HEK293 (cell line): Measurements from ENCODE around the gene WDR44.
A peak's percentile ranks its signal among the peaks of the same experiment; 100 is the strongest.

ENCODE experiments used
- CTCF ChIA-PET: fragments of 350-600 bp; formaldehyde crosslinking; extraction: SDS; loops from one replicate; lab custom pipeline; 2021; ENCODE audit warnings: antibody characterized with exemption; lab: Yijun Ruan, JAX
- POLR2A ChIA-PET: fragments of 300-600 bp; formaldehyde crosslinking; extraction: SDS; loops from one replicate; lab custom pipeline; 2020; ENCODE audit warnings: antibody characterized with exemption, inconsistent platforms; lab: Yijun Ruan, JAX
- H3K27ac ChIP-seq: fragments of 200-500 bp; sonication (Bioruptor generic); 2 replicates; pipeline ENCODE4 v1.5.1; 2014; ENCODE audit warnings: low read depth, low read length, control low read depth, inconsistent platforms; ENCODE audit errors: extremely low read depth
- H3K36me3 ChIP-seq, 2 experiments: fragments of 200-500 bp in 1 of 2; sonication (Bioruptor generic) in 1 of 2; 1 replicate in 1 of 2; 2 replicates in 1 of 2; pipeline ENCODE4 v1.5.1; 2014 to 2017; ENCODE audit warnings: inconsistent platforms in 2 of 2, low read length in 2 of 2; ENCODE audit not compliant: control insufficient read depth in 2 of 2, insufficient read depth in 1 of 2
- H3K4me1 ChIP-seq: fragments of 200-500 bp; sonication (Bioruptor generic); 2 replicates; pipeline ENCODE4 v1.5.1; 2014; ENCODE audit warnings: mild to moderate bottlenecking, low read length, inconsistent platforms; ENCODE audit not compliant: control insufficient read depth, insufficient read depth
- H3K4me3 ChIP-seq: 2 replicates; pipeline ENCODE4 v1.5.1; 2011; ENCODE audit warnings: low read depth, mild to moderate bottlenecking, control low read depth, low read length, moderate library complexity
- H3K9me3 ChIP-seq: fragments of 200-500 bp; sonication (Bioruptor generic); 2 replicates; pipeline ENCODE4 v1.5.1; 2014; ENCODE audit warnings: low read depth, low read length, inconsistent platforms; ENCODE audit not compliant: control insufficient read depth, insufficient read depth
- HOXC10 ChIP-seq: sonication (generic); formaldehyde crosslinking; IDR thresholded peaks from 2 replicates; pipeline ENCODE4 v1.8.1; 2023; ENCODE audit warnings: mild to moderate bottlenecking, missing genetic modification reagents
- MZF1 ChIP-seq: fragments of 450-650 bp; formaldehyde crosslinking; IDR thresholded peaks from 2 replicates; pipeline ENCODE4 v1.5.1; 2017; ENCODE audit warnings: missing biosample characterization, missing genetic modification characterization, borderline replicate concordance
- ZBTB20 ChIP-seq: fragments of 450-650 bp; formaldehyde crosslinking; IDR thresholded peaks from 2 replicates; pipeline ENCODE4 v1.5.1; 2016; ENCODE audit warnings: missing biosample characterization, missing genetic modification characterization
- ZFP41 ChIP-seq: fragments of 450-650 bp; formaldehyde crosslinking; IDR thresholded peaks from 2 replicates; pipeline ENCODE4 v1.5.1; 2016; ENCODE audit warnings: missing biosample characterization, missing genetic modification characterization, borderline replicate concordance
- ZNF140 ChIP-seq: fragments of 450-650 bp; formaldehyde crosslinking; IDR thresholded peaks from 2 replicates; pipeline ENCODE4 v1.5.1; 2016; ENCODE audit warnings: missing biosample characterization, missing genetic modification characterization
- ZNF202 ChIP-seq: fragments of 450-650 bp; formaldehyde crosslinking; IDR thresholded peaks from 2 replicates; pipeline ENCODE4 v1.5.1; 2016; ENCODE audit warnings: missing biosample characterization, missing genetic modification characterization, borderline replicate concordance
- ZNF266 ChIP-seq: fragments of 450-650 bp; formaldehyde crosslinking; IDR thresholded peaks from 2 replicates; pipeline ENCODE4 v1.5.1; 2016; ENCODE audit warnings: missing biosample characterization, missing genetic modification characterization, low read depth
- ZNF423 ChIP-seq: fragments of 450-650 bp; formaldehyde crosslinking; IDR thresholded peaks from 2 replicates; pipeline ENCODE4 v1.5.1; 2016; ENCODE audit warnings: missing biosample characterization, missing genetic modification characterization
- ZNF518A ChIP-seq: fragments of 450-650 bp; formaldehyde crosslinking; conservative IDR thresholded peaks from 2 replicates; pipeline ENCODE4 v1.5.1; 2016; ENCODE audit warnings: low read depth, missing biosample characterization, missing genetic modification characterization
- ZNF544 ChIP-seq: fragments of 450-650 bp; formaldehyde crosslinking; IDR thresholded peaks from 2 replicates; pipeline ENCODE4 v1.5.0; 2017; ENCODE audit warnings: missing biosample characterization, missing genetic modification characterization
- ZNF548 ChIP-seq: fragments of 450-650 bp; formaldehyde crosslinking; IDR thresholded peaks from 2 replicates; pipeline ENCODE4 v1.5.1; 2016; ENCODE audit warnings: missing biosample characterization, missing genetic modification characterization
- ZNF639 ChIP-seq: fragments of 450-650 bp; formaldehyde crosslinking; IDR thresholded peaks from 2 replicates; pipeline ENCODE4 v1.5.1; 2016; ENCODE audit warnings: missing biosample characterization, missing genetic modification characterization
- ZNF791 ChIP-seq: fragments of 450-650 bp; formaldehyde crosslinking; IDR thresholded peaks from 2 replicates; pipeline ENCODE4 v1.5.1; 2016; ENCODE audit warnings: missing biosample characterization, missing genetic modification characterization
- ZSCAN16 ChIP-seq: fragments of 450-650 bp; formaldehyde crosslinking; IDR thresholded peaks from 2 replicates; pipeline ENCODE4 v1.5.1; 2016; ENCODE audit warnings: missing biosample characterization, missing genetic modification characterization
- TF ChIP-seq, protein P1 (sequence below): fragments of 450-650 bp; formaldehyde crosslinking; IDR thresholded peaks from 2 replicates; pipeline ENCODE4 v1.5.1; 2016; ENCODE audit warnings: missing biosample characterization, missing genetic modification characterization

WDR44 gene

DNA sequence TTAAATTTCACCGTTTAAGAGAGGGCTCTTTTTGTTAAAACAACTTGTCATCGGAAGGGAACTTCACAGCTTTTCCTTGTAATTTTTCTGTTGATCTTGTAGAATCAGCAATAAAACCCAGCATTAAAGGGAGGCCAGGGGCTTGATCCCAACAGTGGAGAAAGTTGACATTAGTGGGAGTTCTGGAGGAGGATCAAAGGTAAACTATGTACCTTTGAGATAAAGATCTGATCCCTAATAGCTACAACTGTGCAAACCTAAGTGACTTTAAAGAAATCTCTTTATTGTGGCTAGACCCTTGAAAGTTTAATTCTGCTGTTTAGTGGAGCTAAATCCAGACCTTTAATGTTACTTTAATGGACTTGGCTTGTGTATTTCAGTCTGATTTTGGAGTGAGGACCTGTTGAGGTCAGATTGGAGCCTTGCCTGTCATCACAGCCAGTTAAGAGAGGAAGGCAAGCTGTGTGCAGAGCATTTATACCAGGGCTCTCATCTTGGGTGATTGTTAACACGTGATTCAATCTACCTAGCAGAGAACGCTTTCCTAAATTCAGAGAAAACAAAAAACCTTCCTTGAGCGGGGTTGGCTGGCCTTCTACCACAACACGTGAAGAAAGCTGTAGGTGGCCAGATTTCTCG is 151.4 kb downstream of the WDR44 start (continued):
- TF ChIP-seq ZNF639 (tag by site-specific recombination) = no peak
- no peak for TF ChIP-seq ZFP41 (tag by site-specific recombination)
- TF ChIP-seq, all 188 proteins: peak for 10

DNA sequence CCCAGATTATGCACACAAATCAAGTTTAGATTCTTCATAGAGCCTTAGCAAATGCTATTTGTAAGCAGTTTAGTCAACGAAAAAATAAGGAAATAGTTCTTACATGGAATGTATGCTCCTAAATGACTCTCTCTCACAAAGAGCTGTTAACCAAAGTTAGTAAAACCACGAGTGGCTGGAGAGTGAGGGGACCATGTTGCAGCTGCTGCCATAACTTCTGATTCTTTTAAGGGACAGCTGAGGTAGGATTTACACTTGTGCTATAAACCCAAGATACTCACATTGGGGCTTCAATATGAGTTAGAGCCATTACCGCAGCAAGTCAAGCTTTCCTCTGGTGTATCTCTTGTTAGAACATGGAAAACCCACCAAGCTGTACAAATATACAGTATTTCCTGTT is 152.4 kb downstream of the WDR44 start:
- POLR2A ChIA-PET = no interaction called here
- H3K4me3 ChIP-seq = no peak overlapping the region
- H3K9me3 ChIP-seq = no peaks in the 10 kb centered on the region
- H3K36me3 ChIP-seq = no peaks in the 10 kb centered on the region; a peak in 1 of 3 replicates
- CTCF ChIA-PET = interaction anchor here (0.5 to 0.6 kb wide), 2 partner anchors 170 to 209 kb away, joined by 3 read pairs; no protein-coding TSS in a partner anchor
- no peak overlapping the region for H3K27ac ChIP-seq
- TF ChIP-seq, protein P1, sequence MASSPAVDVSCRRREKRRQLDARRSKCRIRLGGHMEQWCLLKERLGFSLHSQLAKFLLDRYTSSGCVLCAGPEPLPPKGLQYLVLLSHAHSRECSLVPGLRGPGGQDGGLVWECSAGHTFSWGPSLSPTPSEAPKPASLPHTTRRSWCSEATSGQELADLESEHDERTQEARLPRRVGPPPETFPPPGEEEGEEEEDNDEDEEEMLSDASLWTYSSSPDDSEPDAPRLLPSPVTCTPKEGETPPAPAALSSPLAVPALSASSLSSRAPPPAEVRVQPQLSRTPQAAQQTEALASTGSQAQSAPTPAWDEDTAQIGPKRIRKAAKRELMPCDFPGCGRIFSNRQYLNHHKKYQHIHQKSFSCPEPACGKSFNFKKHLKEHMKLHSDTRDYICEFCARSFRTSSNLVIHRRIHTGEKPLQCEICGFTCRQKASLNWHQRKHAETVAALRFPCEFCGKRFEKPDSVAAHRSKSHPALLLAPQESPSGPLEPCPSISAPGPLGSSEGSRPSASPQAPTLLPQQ (tag by site-specific recombination) = no peak
- TF ChIP-seq ZNF423 (tag by site-specific recombination) = no peak
- TF ChIP-seq ZNF140 (tag by site-specific recombination) = no peak
- no peak for TF ChIP-seq ZNF518A
- TF ChIP-seq ZNF202 = no peak
- no peak for TF ChIP-seq ZNF548 (tag by site-specific recombination)
- no peak for TF ChIP-seq ZNF266 (tag by site-specific recombination)
- no peak for TF ChIP-seq ZNF791 (tag by site-specific recombination)
- no peak for TF ChIP-seq HOXC10 (CRISPR knock-in tag)
- TF ChIP-seq ZNF544 = no peak
- no peak for TF ChIP-seq ZSCAN16
- H3K4me1 ChIP-seq = no peaks in the 10 kb centered on the region

DNA sequence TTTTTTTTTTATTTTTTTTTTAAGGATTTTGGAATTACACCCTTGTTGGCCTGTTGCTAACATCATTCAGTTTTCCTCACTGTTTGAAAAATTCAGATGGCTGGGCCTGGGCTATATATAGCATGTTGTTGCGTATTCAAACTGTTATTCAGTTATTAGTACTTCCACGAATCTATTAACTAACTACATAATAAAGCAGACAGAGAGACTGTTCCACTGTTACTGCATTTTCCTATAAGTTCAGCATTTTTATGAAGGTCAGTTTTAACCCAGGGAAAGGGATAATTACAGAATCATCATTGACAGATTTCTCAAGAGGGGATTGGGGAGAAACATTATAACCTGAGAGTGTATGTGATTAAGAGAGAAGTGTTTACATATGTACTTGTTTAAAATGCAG is 152.8 kb downstream of the WDR44 start:
- CTCF ChIA-PET = interaction anchor here (0.5 to 0.7 kb wide), 3 partner anchors 63 to 209 kb away, joined by 3 read pairs; no protein-coding TSS in a partner anchor
- Histone ChIP-seq H3K4me3 (no peak overlapping the region), H3K9me3 (no peaks in the 10 kb centered on the region), H3K36me3 (no peaks in the 10 kb centered on the region; a peak in 1 of 3 replicates), H3K4me1 (no peaks in the 10 kb centered on the region), H3K27ac (no peak overlapping the region)
- TF ChIP-seq MZF1 (tag by site-specific recombination) = no peak
- peak; percentile 69 for TF ChIP-seq ZBTB20 (tag by site-specific recombination)
- POLR2A ChIA-PET = no interaction called here
